ENCODE results near the gene ADAMTSL3. TPM values are rescaled to one million over a fixed set of nuclear protein-coding genes. Genes with fewer than 3 reads are reported as not detected.
"Not testable (repeated sequence)": the region's sequence is repeated elsewhere in the genome, so short reads cannot be mapped to it uniquely, and the experiment has no call there.

Gene ADAMTSL3
- total RNA-seq, 4 donors from 2014 or later: 2.4 to 8.8 (median 5.7) TPM

DNA sequence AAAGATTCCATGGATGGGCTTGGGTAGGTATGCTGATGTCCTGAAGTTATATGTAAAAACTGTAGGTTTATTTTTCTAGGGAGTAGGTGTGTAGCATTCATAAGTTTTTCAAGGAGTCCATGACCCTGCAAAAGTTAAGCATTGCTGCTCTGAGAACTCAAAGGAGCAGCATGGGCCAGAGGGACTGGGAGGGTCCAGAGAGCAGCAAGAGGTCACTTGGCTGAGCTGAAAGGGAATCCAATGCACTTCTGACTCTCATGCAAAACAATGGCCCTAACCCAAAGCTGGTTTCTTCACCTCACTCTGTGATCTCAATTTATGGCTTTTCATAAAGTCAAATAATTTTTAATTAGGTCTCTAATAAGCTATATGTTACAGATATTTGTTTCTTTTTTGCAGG is 383.4 kb downstream of the ADAMTSL3 start:
- H3K4me3 ChIP-seq (ENCODE audit: low read depth, poor library complexity, severe bottlenecking): no peak overlapping the region
- TF ChIP-seq, protein P1, sequence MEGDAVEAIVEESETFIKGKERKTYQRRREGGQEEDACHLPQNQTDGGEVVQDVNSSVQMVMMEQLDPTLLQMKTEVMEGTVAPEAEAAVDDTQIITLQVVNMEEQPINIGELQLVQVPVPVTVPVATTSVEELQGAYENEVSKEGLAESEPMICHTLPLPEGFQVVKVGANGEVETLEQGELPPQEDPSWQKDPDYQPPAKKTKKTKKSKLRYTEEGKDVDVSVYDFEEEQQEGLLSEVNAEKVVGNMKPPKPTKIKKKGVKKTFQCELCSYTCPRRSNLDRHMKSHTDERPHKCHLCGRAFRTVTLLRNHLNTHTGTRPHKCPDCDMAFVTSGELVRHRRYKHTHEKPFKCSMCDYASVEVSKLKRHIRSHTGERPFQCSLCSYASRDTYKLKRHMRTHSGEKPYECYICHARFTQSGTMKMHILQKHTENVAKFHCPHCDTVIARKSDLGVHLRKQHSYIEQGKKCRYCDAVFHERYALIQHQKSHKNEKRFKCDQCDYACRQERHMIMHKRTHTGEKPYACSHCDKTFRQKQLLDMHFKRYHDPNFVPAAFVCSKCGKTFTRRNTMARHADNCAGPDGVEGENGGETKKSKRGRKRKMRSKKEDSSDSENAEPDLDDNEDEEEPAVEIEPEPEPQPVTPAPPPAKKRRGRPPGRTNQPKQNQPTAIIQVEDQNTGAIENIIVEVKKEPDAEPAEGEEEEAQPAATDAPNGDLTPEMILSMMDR (IDR thresholded peaks at IDR 0.05): no peak
- no peak for TF ChIP-seq POLR2A (IDR thresholded peaks at IDR 0.05)
- intact Hi-C loops (cut with DNase I; ENCODE audit: low total_unique reads): no loop called here
- DNase-seq (ENCODE audit: low spot score in 2 of 2): no peak

- intact Hi-C loops (cut with DNase I; ENCODE audit: low total_unique reads); H3K4me3 ChIP-seq (ENCODE audit: low read depth, poor library complexity, severe bottlenecking); DNase-seq (ENCODE audit: low spot score in 2 of 2): not testable (repeated sequence)
- WGBS, 2 donors: 86 to 89% methylated on average over 18 of the region's 18 CpGs
These were observed 388.6 kb downstream of the ADAMTSL3 start for GRCh38 chr15:84042434-84043056.

- no peak overlapping the region for H3K4me3 ChIP-seq (ENCODE audit: low read depth, poor library complexity, severe bottlenecking)
- intact Hi-C loops (cut with DNase I; ENCODE audit: low total_unique reads): no loop called here
- no peak for DNase-seq (ENCODE audit: low spot score in 2 of 2)
- no peak for TF ChIP-seq POLR2A (IDR thresholded peaks at IDR 0.05)
- TF ChIP-seq, protein P1 (IDR thresholded peaks at IDR 0.05): no peak
- 76 to 88% methylated on average over 4 of the region's 4 CpGs for WGBS, 2 donors
These were observed 392.2 kb downstream of the ADAMTSL3 start for GRCh38 chr15:84046064-84046637.

GRCh38 chr15:84049480-84049879 is 395.6 kb downstream of the ADAMTSL3 start:
- WGBS, 2 donors: 78 to 81% methylated on average over 4 of the region's 4 CpGs
- DNase-seq (ENCODE audit: low spot score in 2 of 2); H3K4me3 ChIP-seq (ENCODE audit: low read depth, poor library complexity, severe bottlenecking); intact Hi-C loops (cut with DNase I; ENCODE audit: low total_unique reads): not testable (repeated sequence)

DNA sequence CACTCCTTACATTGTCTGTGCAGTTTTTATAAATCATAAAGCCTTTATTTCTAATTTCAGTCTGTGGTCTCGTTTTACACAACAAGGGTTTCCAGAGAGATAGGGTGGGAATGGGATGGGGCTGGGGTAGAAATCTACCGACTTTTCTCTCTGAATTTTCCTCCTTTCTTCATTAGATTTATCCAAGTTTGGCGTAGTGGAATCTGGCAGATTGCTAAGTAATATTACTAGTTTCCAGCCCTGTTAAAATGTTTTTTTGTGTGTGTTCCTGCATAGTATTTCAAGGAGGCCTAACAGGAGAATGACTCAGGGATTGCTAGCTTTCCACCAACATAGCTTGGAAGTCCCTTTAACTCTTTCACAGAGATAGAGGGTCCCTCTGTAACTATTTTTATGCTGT is 396.2 kb downstream of the ADAMTSL3 start:
- intact Hi-C loops (cut with DNase I; ENCODE audit: low total_unique reads): no loop called here
- 76 to 80% methylated on average over 3 of the region's 3 CpGs for WGBS, 2 donors
- no peak overlapping the region for H3K4me3 ChIP-seq (ENCODE audit: low read depth, poor library complexity, severe bottlenecking)
- no peak for TF ChIP-seq POLR2A (IDR thresholded peaks at IDR 0.05)
- TF ChIP-seq, protein P1 (IDR thresholded peaks at IDR 0.05): no peak
- no peak for DNase-seq (ENCODE audit: low spot score in 2 of 2)

- intact Hi-C loops (cut with DNase I; ENCODE audit: low total_unique reads); DNase-seq (ENCODE audit: low spot score in 2 of 2); H3K4me3 ChIP-seq (ENCODE audit: low read depth, poor library complexity, severe bottlenecking): not testable (repeated sequence)
- 36 to 40% methylated on average over 1 of the region's 1 CpG for WGBS, 2 donors
These were observed 397.2 kb downstream of the ADAMTSL3 start for GRCh38 chr15:84051146-84051545.

DNA sequence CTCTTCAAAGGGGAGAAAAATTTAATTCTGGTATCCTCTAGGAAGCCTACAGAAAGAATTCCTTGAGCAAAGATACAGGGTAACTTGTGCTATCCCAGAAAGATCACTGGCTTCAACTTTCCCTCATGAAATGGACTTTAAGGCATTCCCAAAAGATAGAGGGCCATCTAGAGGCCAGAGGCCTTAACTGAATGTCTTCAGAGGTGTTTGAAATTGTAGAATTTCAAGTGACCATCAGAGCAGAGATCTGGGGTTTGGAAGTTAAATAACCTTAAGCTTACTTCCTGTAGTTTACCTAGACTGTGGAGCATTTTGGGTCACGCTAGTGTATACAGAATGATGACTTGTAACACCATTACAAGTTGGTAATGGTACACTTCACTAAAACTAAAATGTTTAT is 400.6 kb downstream of the ADAMTSL3 start:
- intact Hi-C loops (cut with DNase I; ENCODE audit: low total_unique reads); DNase-seq (ENCODE audit: low spot score in 2 of 2); H3K4me3 ChIP-seq (ENCODE audit: low read depth, poor library complexity, severe bottlenecking): not testable (repeated sequence)
- WGBS, 2 donors: 39 to 63% methylated on average over 1 of the region's 1 CpG

DNA sequence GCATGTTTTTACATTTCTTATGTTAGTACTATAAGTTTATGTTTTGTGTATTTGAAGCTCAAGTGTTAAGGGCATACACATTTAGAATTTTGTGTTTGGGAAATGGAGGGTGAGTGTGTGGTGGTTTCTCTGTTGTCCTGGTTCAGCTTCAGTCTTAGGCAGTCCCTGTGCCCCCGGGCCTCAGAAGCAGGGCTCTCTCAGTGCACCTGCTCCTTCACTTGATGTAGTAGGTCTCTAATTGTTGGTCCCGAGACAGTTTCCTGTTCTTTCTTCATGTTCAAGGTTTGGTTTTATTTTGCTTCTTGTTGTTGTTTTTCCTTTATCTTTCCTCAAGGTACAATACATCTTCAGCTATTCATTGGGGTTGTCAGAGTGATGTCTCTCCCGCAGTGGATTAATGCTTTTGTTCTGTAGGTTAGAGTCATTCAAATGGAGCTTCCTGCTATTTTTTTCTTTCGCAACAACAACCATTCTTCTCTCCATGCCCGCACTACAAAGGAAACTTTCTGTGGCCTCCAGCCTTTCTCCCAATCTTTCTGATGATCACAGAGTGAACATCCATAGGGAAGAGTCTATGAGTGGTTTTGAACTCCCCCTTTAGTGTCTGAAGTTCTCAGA is 403.9 kb downstream of the ADAMTSL3 start:
- intact Hi-C loops (cut with DNase I; ENCODE audit: low total_unique reads): no loop called here
- TF ChIP-seq, protein P1 (IDR thresholded peaks at IDR 0.05): no peak
- no peak for TF ChIP-seq POLR2A (IDR thresholded peaks at IDR 0.05)
- DNase-seq (ENCODE audit: low spot score in 2 of 2): no peak
- H3K4me3 ChIP-seq (ENCODE audit: low read depth, poor library complexity, severe bottlenecking): no peak overlapping the region
- 74 to 79% methylated on average over 5 of the region's 5 CpGs for WGBS, 2 donors

GRCh38 chr15:84063674-84064073 is 409.8 kb downstream of the ADAMTSL3 start:
- H3K4me3 ChIP-seq (ENCODE audit: low read depth, poor library complexity, severe bottlenecking); intact Hi-C loops (cut with DNase I; ENCODE audit: low total_unique reads); DNase-seq (ENCODE audit: low spot score in 2 of 2): not testable (repeated sequence)
- 65 to 80% methylated on average over 2 of the region's 2 CpGs for WGBS, 2 donors

GRCh38 chr15:84068674-84069073 is 414.8 kb downstream of the ADAMTSL3 start:
- intact Hi-C loops (cut with DNase I; ENCODE audit: low total_unique reads); DNase-seq (ENCODE audit: low spot score in 2 of 2); H3K4me3 ChIP-seq (ENCODE audit: low read depth, poor library complexity, severe bottlenecking): not testable (repeated sequence)
- WGBS, 2 donors: 38 to 46% methylated on average over 2 of the region's 2 CpGs

DNA sequence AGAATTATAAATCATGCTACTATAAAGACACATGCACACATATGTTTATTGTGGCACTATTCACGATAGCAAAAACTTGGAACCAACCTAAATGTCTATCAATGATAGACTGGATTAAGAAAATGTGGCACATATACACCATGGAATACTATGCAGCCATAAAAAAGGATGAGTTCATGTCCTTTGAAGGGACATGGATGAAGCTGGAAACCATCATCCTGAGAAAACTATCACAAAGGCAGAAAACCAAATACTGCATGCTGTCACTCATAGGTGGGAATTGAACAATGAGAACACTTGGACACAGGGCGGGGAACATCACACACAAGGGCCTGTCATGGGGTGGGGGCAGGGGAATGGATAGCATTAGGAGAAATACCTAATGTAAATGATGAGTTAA is 424.1 kb downstream of the ADAMTSL3 start:
- intact Hi-C loops (cut with DNase I; ENCODE audit: low total_unique reads); H3K4me3 ChIP-seq (ENCODE audit: low read depth, poor library complexity, severe bottlenecking); DNase-seq (ENCODE audit: low spot score in 2 of 2): not testable (repeated sequence)
- WGBS, 2 donors: 91 to 94% methylated on average over 2 of the region's 2 CpGs

Measured in lower leg skin (tissue), 4 donors.